ENCODE results near the gene DENND2C. TPM values are rescaled to one million over a fixed set of nuclear protein-coding genes. Genes with fewer than 3 reads are reported as not detected.

Gene DENND2C
- total and polyA plus RNA-seq, 2 of the 13 experiments (the other 11 are each of a cell fraction or from before 2014, with no cell fraction given): 0.08 to 0.33 TPM

- TF ChIP-seq ZNF646 (CRISPR knock-in tag; IDR thresholded peaks at IDR 0.05): no peak
- TF ChIP-seq JARID2 (CRISPR knock-in tag; IDR thresholded peaks at IDR 0.05; ENCODE audit: insufficient replicate concordance): peak; percentile 28
- TF ChIP-seq REPIN1 (CRISPR knock-in tag; IDR thresholded peaks at IDR 0.05; ENCODE audit: borderline replicate concordance, low read depth): peak; percentile 60
- TF ChIP-seq BORCS8-MEF2B (CRISPR knock-in tag; IDR thresholded peaks at IDR 0.05): no peak; the same call in 1 of the 2 replicates
- TF ChIP-seq ZNF292 (CRISPR knock-in tag; IDR thresholded peaks at IDR 0.05; ENCODE audit: borderline replicate concordance, low read depth): no peak
- no peak for TF ChIP-seq ETV6 (CRISPR knock-in tag; conservative IDR thresholded peaks at IDR 0.05)
- TF ChIP-seq ZFP41 (CRISPR knock-in tag; IDR thresholded peaks at IDR 0.05; ENCODE audit: borderline replicate concordance): no peak
- TF ChIP-seq KAT8 (CRISPR knock-in tag; IDR thresholded peaks at IDR 0.05): peak; percentile 97
- peak; percentile 90 for TF ChIP-seq TFE3 (CRISPR knock-in tag; IDR thresholded peaks at IDR 0.05)
- TF ChIP-seq NFE2L1 (CRISPR knock-in tag; IDR thresholded peaks at IDR 0.05; ENCODE audit: borderline replicate concordance): no peak
- no peak for TF ChIP-seq TCF12 (IDR thresholded peaks at IDR 0.05)
- TF ChIP-seq TCF12 (CRISPR knock-in tag; IDR thresholded peaks at IDR 0.05): no peak
- 0 out of 2 replicates have a peak, but pooled peaks have one; percentile 25 for TF ChIP-seq SALL2 (CRISPR knock-in tag; IDR thresholded peaks at IDR 0.05)
- peak; percentile 31 for TF ChIP-seq IKZF4 (CRISPR knock-in tag; IDR thresholded peaks at IDR 0.05; ENCODE audit: borderline replicate concordance, low read depth, not compliant biosample characterization)
- TF ChIP-seq ATM (IDR thresholded peaks at IDR 0.05; ENCODE audit: borderline replicate concordance): no peak
- TF ChIP-seq EP300 (IDR thresholded peaks at IDR 0.05; ENCODE audit: low read depth in 2 of 2, low read length in 2 of 2): peak in 1 of 2 experiments; percentile 54; a peak in 1 of 4 replicates
- TF ChIP-seq EP300 (CRISPR knock-in tag; IDR thresholded peaks at IDR 0.05; ENCODE audit: borderline replicate concordance): peak; percentile 10; the same call in 1 of the 2 replicates
- peak; percentile 47; the same call in 1 of the 2 replicates for TF ChIP-seq NFYB (CRISPR knock-in tag; IDR thresholded peaks at IDR 0.05)
- TF ChIP-seq PATZ1 (CRISPR knock-in tag; IDR thresholded peaks at IDR 0.05): peak; percentile 93
Observed at GRCh38 chr1:114716304-114717170, 46.7 kb upstream of the DENND2C start, which contains the start of gene NRAS (continued).
